Measurements from ENCODE around the gene NEGR1.

DNA sequence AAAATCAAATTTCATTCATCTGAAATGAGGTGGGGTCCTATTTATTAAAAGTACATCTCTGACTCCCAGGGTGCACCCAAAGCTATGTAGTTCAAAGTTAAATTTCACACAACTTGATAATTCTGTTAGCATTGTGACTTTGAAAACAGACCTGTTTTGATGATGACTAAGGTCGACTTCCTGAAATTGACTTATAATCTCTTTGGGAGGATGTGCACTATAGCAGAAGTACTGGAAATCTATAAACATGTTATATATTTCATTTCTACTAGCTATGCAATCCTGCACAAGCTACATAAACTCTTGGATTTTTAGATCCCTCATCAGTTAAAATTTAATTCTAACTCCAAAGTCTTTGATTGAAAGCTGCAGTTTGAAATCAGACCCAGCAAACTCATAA is 507.6 kb downstream of the NEGR1 start:
- no peak for TF ChIP-seq POLR2A (IDR thresholded peaks at IDR 0.05)
- TF ChIP-seq, protein P1, sequence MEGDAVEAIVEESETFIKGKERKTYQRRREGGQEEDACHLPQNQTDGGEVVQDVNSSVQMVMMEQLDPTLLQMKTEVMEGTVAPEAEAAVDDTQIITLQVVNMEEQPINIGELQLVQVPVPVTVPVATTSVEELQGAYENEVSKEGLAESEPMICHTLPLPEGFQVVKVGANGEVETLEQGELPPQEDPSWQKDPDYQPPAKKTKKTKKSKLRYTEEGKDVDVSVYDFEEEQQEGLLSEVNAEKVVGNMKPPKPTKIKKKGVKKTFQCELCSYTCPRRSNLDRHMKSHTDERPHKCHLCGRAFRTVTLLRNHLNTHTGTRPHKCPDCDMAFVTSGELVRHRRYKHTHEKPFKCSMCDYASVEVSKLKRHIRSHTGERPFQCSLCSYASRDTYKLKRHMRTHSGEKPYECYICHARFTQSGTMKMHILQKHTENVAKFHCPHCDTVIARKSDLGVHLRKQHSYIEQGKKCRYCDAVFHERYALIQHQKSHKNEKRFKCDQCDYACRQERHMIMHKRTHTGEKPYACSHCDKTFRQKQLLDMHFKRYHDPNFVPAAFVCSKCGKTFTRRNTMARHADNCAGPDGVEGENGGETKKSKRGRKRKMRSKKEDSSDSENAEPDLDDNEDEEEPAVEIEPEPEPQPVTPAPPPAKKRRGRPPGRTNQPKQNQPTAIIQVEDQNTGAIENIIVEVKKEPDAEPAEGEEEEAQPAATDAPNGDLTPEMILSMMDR (IDR thresholded peaks at IDR 0.05): no peak

All from testis (tissue), 2 donors.